ENCODE data around the gene CORO1C. TPM values are rescaled to one million over a fixed set of nuclear protein-coding genes. Genes with fewer than 3 reads are reported as not detected.

Gene CORO1C
- total and polyA plus RNA-seq, 9 of the 15 experiments (the other 6 are each of a cell fraction or from before 2014, with no cell fraction given): 55.2 to 280 (median 150) TPM

DNA sequence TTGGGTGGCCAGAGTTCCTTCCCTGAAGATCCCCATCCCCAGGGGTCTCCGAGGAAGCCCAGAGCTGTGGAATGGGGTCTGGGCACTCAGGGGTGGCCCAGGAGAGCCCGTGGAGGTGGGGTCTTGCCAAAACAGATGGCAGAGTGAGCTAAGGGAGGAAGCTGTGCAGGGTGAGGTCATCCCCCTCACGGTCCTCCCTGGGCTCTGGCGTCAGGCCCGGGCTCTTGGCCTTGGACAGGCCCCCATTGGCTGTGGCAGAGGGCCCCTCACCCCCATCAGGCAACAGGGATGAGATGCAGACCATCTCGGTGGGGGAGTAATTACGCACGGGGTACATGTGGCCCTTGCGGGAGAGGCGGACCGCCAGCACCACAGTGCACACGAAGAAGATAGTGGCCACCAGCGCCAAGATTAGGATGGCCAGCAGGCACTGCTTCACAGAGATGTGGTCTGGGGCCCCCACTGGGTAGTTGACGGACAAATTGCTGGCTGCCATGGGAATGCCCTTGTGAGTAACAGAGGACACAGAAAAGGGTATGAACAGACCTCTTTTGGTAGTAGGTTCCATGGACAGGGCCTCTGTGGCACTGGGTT is 108.3 kb downstream of the CORO1C start:
- ChIA-PET POLR2A (no interaction called here), CTCF (ENCODE audit: low intra/inter-chr PET ratio) (no interaction called here)
- intact Hi-C loops (cut with micrococcal nuclease): no loop called here
- Histone ChIP-seq H3K4me2 (ENCODE audit: insufficient read depth, low read length) (no peak overlapping the region), H3K27me3 (ENCODE audit: control insufficient read depth in 2 of 2, insufficient read depth in 2 of 2, low read length in 2 of 2) (no peaks in the 10 kb centered on the region), H3K36me3 (ENCODE audit: control insufficient read depth, insufficient read depth, low read length) (no peaks in the 10 kb centered on the region), H4K20me1 (replicated peaks; ENCODE audit: control insufficient read depth, insufficient read depth, low read length) (no peaks in the 10 kb centered on the region), H3K9ac (ENCODE audit: insufficient read depth in 1 of 2, low read depth in 2 of 2, low read length in 2 of 2) (no peak overlapping the region), H2AFZ (ENCODE audit: low read depth, low read length) (peak overlapping the region; percentile 37), H3K4me1 (replicated peaks in 1 of 2; ENCODE audit: control insufficient read depth in 2 of 2, insufficient read depth in 2 of 2, low read length in 2 of 2) (peaks cover 28 to 33% of the 10 kb centered on the region in 2 experiments), H3K9me1 (ENCODE audit: control insufficient read depth, insufficient read depth, low read length) (no peaks in the 10 kb centered on the region), H3K79me2 (ENCODE audit: control insufficient read depth, insufficient read depth, low read length) (no peaks in the 10 kb centered on the region), H3K9me3 (replicated peaks; ENCODE audit: control insufficient read depth, insufficient read depth, low read depth, low read length) (no peaks in the 10 kb centered on the region), H3K4me3 (no peak overlapping the region), H3K27ac (ENCODE audit: extremely low read depth, low read depth, low read length) (no peak overlapping the region)
- DNase-seq (ENCODE audit: extremely low read depth in 1 of 4, low spot score in 3 of 4): no peak
- in situ Hi-C loops (cut with MboI): no loop called here
- TF ChIP-seq BRCA1 (IDR thresholded peaks at IDR 0.05): no peak
- TF ChIP-seq BRCA1 (CRISPR knock-in tag; IDR thresholded peaks at IDR 0.05): 0 out of 2 replicates have a peak, but pooled peaks have one; percentile 48
- TF ChIP-seq, protein P1, sequence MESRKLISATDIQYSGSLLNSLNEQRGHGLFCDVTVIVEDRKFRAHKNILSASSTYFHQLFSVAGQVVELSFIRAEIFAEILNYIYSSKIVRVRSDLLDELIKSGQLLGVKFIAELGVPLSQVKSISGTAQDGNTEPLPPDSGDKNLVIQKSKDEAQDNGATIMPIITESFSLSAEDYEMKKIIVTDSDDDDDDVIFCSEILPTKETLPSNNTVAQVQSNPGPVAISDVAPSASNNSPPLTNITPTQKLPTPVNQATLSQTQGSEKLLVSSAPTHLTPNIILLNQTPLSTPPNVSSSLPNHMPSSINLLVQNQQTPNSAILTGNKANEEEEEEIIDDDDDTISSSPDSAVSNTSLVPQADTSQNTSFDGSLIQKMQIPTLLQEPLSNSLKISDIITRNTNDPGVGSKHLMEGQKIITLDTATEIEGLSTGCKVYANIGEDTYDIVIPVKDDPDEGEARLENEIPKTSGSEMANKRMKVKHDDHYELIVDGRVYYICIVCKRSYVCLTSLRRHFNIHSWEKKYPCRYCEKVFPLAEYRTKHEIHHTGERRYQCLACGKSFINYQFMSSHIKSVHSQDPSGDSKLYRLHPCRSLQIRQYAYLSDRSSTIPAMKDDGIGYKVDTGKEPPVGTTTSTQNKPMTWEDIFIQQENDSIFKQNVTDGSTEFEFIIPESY (CRISPR knock-in tag; IDR thresholded peaks at IDR 0.05): 0 out of 2 replicates have a peak, but pooled peaks have one; percentile 36
- TF ChIP-seq TGIF2 (CRISPR knock-in tag; IDR thresholded peaks at IDR 0.05): no peak
- no peak for FAIRE-seq
- no peak for ATAC-seq
- WGBS (ENCODE audit: insufficient coverage, low coverage, missing lambda C conversion rate): 85% methylated on average over 14 of the region's 14 CpGs
- no TSS peak for BruUV-seq (replicated peaks)
